Kidney (tissue), 14 donors: ENCODE measurements around the gene BICD2. TPM values are rescaled to one million over a fixed set of nuclear protein-coding genes. Genes with fewer than 3 reads are reported as not detected.

ENCODE experiments used
- DNase-seq, 5 donors: peaks; one replicate each; pipeline ENCODE4 v3.0.0-alpha.2; 2013 to 2020
- FAIRE-seq: peaks from 2 replicates; lab custom pipeline; 2012; peaks lifted over from hg19 to GRCh38; lab: Jason Lieb, UNC
- H3K27ac ChIP-seq, 2 donors: one replicate each; pipeline ENCODE4 v1.7.0; 2013; ENCODE audit warnings: low read depth in 2 of 2, low read length in 2 of 2, inconsistent platforms in 1 of 2
- H3K27me3 ChIP-seq: one replicate; pipeline ENCODE4 v1.7.1; 2013; ENCODE audit warnings: low read length, inconsistent platforms; ENCODE audit not compliant: control insufficient read depth, insufficient read depth
- H3K36me3 ChIP-seq, 3 donors: one replicate each; pipeline versions ENCODE4 v1.7.0 to v1.7.1; 2013; ENCODE audit warnings: low read length in 3 of 3, control low read depth in 1 of 3, inconsistent platforms in 1 of 3; ENCODE audit not compliant: insufficient read depth in 3 of 3, control insufficient read depth in 2 of 3
- H3K4me1 ChIP-seq, 3 donors: one replicate each; pipeline versions ENCODE4 v1.7.0 to v1.7.1; 2013; ENCODE audit warnings: low read length in 3 of 3, inconsistent platforms in 1 of 3, low read depth in 1 of 3; ENCODE audit not compliant: control insufficient read depth in 2 of 3, insufficient read depth in 2 of 3
- H3K4me3 ChIP-seq, 3 donors: one replicate each; pipeline versions ENCODE4 v1.7.0 to v1.8.1; 2013; ENCODE audit warnings: low read length in 3 of 3, control low read depth in 1 of 3, inconsistent platforms in 1 of 3
- H3K9ac ChIP-seq, 3 donors: one replicate each; pipeline versions ENCODE4 v1.7.0 to v1.7.1; 2013; ENCODE audit warnings: low read length in 3 of 3, control low read depth in 1 of 3, inconsistent platforms in 1 of 3
- H3K9me3 ChIP-seq, 3 donors: one replicate each; pipeline versions ENCODE4 v1.7.0 to v1.7.1; 2013; ENCODE audit warnings: low read length in 3 of 3, control low read depth in 1 of 3, inconsistent platforms in 1 of 3; ENCODE audit not compliant: control insufficient read depth in 2 of 3, insufficient read depth in 1 of 3
- intact Hi-C: fragments of 100-400 bp; cut with DNase I; formaldehyde crosslinking; loops from one replicate; pipeline ENCODE4 v1.11.1; 2022
- polyA plus RNA-seq: library from polyadenylated mRNA; stranded (reverse); fragments of 350-450 nt; fragmentation: Illumina TruSeq; extraction: RNeasy Lipid Tissue Mini Kit (QIAGEN cat#74804); gene quantifications from one replicate; pipeline ENCODE4 v1.2.3, GENCODE V29; 2014; ENCODE audit warnings: low read depth, low replicate concordance; ENCODE audit not compliant: insufficient read depth
- total RNA-seq: library from RNA; stranded (reverse); fragmentation: NEBNext Ultra II Directional; extraction: Animal tissue kit (Norgen Biotek cat#: 25700); gene quantifications from one replicate; pipeline ENCODE4 v1.2.1, GENCODE V29; 2021
- TF ChIP-seq, protein P1 (sequence below): IDR thresholded peaks from 3 replicates; pipeline ENCODE4 v1.5.1; 2012; ENCODE audit warnings: mild to moderate bottlenecking, moderate library complexity, borderline replicate concordance; ENCODE audit not compliant: insufficient read depth; ENCODE audit errors: extremely low read depth
- donor health status: control.
- donor health status: control.
- donor health status: control.
- donor health status: control.
- donor health status: control.
- donor health status: DM: yes; HTN: yes; CAD: no.
- donor health status: Normal renal cell carcinoma (clear cell type).

BICD2 gene
- total and polyA plus RNA-seq, 2 donors from 2014 or later: 10.0 to 25.2 TPM

DNA sequence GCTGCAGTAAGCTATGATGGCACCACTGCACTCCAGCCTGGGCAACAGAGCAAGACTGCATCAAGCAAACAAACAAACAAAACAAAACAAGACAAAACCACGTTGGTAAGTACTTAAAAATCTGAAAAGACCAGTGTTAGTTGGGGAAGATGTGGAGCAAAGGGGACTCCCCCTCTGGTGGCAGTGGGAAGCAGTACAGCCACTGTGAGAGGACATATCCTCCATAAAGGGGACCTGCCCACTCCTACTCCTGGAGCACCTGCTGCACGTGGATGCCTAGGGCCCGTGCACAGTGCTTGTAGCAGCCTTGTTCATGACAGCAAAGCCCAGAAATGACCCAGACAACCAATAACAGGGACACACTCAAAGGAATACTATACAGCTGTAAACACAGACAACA, 77.7 kb downstream of the BICD2 start:
- H3K27me3 ChIP-seq: no peaks in the 10 kb centered on the region
- DNase-seq: no peak
- H3K9me3 ChIP-seq: peaks cover 0 to 23% (median 0%) of the 10 kb centered on the region in 3 donors

DNA sequence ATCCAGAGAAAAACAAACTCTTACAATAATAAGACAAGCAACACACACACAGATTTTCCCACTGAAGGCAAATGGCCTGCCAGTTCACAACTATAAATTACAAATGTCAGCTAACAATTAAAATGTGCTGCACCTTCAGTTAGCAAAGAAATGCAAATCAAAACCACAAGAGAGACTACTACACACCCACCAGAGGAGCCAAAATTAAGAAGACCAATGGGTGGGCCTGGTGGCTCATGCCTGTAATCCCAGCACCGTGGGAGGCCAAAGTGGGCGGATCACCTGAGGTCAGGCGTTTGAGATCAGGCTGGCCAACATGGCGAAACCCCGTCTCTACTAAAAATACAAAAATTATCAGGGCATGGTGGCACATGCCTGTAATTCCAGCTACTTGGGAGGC, 79.6 kb downstream of the BICD2 start:
- FAIRE-seq: no peak
- peaks cover 0 to 5% (median 0%) of the 10 kb centered on the region in 3 donors for H3K9me3 ChIP-seq
- DNase-seq: no peak
- intact Hi-C loops: no loop called here
- no peak overlapping the region for H3K27ac ChIP-seq
- no peaks in the 10 kb centered on the region for H3K36me3 ChIP-seq
- no peaks in the 10 kb centered on the region for H3K4me1 ChIP-seq
- no peak overlapping the region for H3K4me3 ChIP-seq
- H3K27me3 ChIP-seq: no peaks in the 10 kb centered on the region
- no peak overlapping the region for H3K9ac ChIP-seq
- TF ChIP-seq, protein P1, sequence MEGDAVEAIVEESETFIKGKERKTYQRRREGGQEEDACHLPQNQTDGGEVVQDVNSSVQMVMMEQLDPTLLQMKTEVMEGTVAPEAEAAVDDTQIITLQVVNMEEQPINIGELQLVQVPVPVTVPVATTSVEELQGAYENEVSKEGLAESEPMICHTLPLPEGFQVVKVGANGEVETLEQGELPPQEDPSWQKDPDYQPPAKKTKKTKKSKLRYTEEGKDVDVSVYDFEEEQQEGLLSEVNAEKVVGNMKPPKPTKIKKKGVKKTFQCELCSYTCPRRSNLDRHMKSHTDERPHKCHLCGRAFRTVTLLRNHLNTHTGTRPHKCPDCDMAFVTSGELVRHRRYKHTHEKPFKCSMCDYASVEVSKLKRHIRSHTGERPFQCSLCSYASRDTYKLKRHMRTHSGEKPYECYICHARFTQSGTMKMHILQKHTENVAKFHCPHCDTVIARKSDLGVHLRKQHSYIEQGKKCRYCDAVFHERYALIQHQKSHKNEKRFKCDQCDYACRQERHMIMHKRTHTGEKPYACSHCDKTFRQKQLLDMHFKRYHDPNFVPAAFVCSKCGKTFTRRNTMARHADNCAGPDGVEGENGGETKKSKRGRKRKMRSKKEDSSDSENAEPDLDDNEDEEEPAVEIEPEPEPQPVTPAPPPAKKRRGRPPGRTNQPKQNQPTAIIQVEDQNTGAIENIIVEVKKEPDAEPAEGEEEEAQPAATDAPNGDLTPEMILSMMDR: no peak

More for the DNA sequence above, 77.7 kb downstream of the BICD2 start:
- TF ChIP-seq, protein P1: no peak
- no peak overlapping the region for H3K27ac ChIP-seq
- H3K36me3 ChIP-seq: no peaks in the 10 kb centered on the region
- H3K4me1 ChIP-seq: no peaks in the 10 kb centered on the region
- H3K9ac ChIP-seq: no peak overlapping the region
- no peak for FAIRE-seq
- no peak overlapping the region for H3K4me3 ChIP-seq
- intact Hi-C loops: no loop called here

DNA sequence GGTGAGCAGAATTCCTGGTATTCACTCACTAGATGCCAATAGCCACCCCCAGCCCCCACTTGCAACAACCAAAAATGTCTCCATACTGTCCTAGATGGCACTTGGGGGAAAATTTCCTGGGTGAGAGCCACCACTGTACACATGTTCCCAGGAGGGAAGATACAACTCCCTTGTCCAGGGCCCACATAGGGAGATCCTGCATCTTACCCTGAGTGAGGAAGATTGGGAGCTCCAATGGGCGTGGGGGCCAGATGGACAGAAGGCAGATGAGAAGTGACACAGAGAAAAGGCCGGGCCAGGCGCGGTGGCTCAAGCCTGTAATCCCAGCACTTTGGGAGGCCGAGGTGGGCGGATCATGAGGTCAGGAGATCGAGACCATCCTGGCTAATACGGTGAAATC, 82.4 kb downstream of the BICD2 start:
- FAIRE-seq (no peak), DNase-seq (no peak)
- TF ChIP-seq, protein P1: no peak
- no peak overlapping the region for H3K9ac ChIP-seq
- H3K27me3 ChIP-seq: no peaks in the 10 kb centered on the region
- intact Hi-C loops: no loop called here
- no peaks in the 10 kb centered on the region for H3K36me3 ChIP-seq
- no peaks in the 10 kb centered on the region for H3K9me3 ChIP-seq
- H3K27ac ChIP-seq: no peak overlapping the region
- no peak overlapping the region for H3K4me3 ChIP-seq
- H3K4me1 ChIP-seq: no peaks in the 10 kb centered on the region
